Measurements from ENCODE around the gene ANO9.

ANO9 gene

GRCh38 chr11:422249-422656, 19.6 kb downstream of the ANO9 start:
- no peak for TF ChIP-seq CTCF (IDR thresholded peaks at IDR 0.05)

GRCh38 chr11:420911-421321, 20.9 kb downstream of the ANO9 start:
- no peak for TF ChIP-seq CTCF (IDR thresholded peaks at IDR 0.05)

- no peak for TF ChIP-seq CTCF (IDR thresholded peaks at IDR 0.05)
Observed at GRCh38 chr11:420054-420910, 21.5 kb downstream of the ANO9 start.

GRCh38 chr11:419248-420005, 22.4 kb downstream of the ANO9 start:
- TF ChIP-seq CTCF (IDR thresholded peaks at IDR 0.05) = no peak

- no peak for TF ChIP-seq CTCF (IDR thresholded peaks at IDR 0.05)
Observed at GRCh38 chr11:418343-419247, 23.2 kb downstream of the ANO9 start.

GRCh38 chr11:417652-418342, 24.0 kb downstream of the ANO9 start:
- no peak for TF ChIP-seq CTCF (IDR thresholded peaks at IDR 0.05)
